Measurements from ENCODE around the gene CNTN2. TPM values are rescaled to one million over a fixed set of nuclear protein-coding genes. Genes with fewer than 3 reads are reported as not detected.

The CNTN2 gene
- total and polyA plus RNA-seq, 2 of the 8 experiments (the other 6 are each of a cell fraction or from before 2014, with no cell fraction given): 1.2 to 3.9 TPM

DNA sequence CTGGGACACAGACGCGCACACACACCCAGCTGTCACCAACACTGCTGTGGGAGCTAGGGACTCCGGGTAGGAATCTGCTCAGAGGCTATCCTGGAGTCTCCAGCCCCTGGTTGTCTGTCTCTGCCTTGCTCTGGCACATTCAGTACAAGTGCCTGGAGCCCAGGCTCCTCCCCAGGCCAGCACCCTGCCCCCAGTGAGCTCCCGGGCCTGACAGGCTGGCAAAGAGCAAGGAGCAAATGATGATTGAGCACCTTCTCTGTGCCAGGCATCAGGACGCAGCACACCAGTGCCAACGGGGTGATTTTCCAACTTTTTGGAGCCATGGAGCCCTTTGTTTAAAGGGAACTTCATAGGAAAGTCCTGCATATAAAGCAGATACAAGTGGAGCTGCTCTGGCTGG lies 6.5 kb downstream of the CNTN2 start:
- Histone ChIP-seq H4K5ac (ENCODE audit: insufficient read length, low read depth, low read length) (no peak overlapping the region), H2BK15ac (ENCODE audit: low read length) (no peak overlapping the region; the same call in 1 of the 2 replicates), H3K18ac (ENCODE audit: extremely low read depth, low read length) (no peak overlapping the region), H3K4me3 (ENCODE audit: extremely low read depth in 1 of 4, insufficient read depth in 2 of 4, low read depth in 3 of 4, low read length in 4 of 4) (no peak overlapping the region), H3K36me3 (ENCODE audit: control insufficient read depth in 2 of 4, insufficient read depth in 4 of 4, low read length in 3 of 4) (no peaks in the 10 kb centered on the region), H4K91ac (replicated peaks; ENCODE audit: insufficient read length, low read length) (no peak overlapping the region), H2AK5ac (ENCODE audit: low read depth, low read length) (no peak overlapping the region), H3K9ac (replicated peaks in 1 of 4; ENCODE audit: extremely low read depth in 1 of 4, low read depth in 3 of 4, low read length in 3 of 4) (no peak overlapping the region), H3K9me3 (ENCODE audit: insufficient read depth in 2 of 2, low read depth in 1 of 2, low read length in 1 of 2) (no peaks in the 10 kb centered on the region), H3K56ac (replicated peaks; ENCODE audit: insufficient read length, low read depth, low read length) (no peak overlapping the region), H4K20me1 (replicated peaks in 1 of 2; ENCODE audit: control insufficient read depth in 1 of 2, insufficient read depth in 2 of 2, low read length in 2 of 2) (peaks cover 2 to 3% of the 10 kb centered on the region in 2 experiments), H3K27me3 (replicated peaks in 1 of 4; ENCODE audit: control insufficient read depth in 3 of 4, extremely low read depth in 1 of 4, insufficient read depth in 3 of 4, low read length in 3 of 4) (peaks cover 0 to 3% (median under 1%) of the 10 kb centered on the region in 4 experiments; a peak in 2 of 7 replicates), H4K8ac (ENCODE audit: extremely low read depth, insufficient read depth, low read length) (no peak overlapping the region), H2AFZ (ENCODE audit: low read length) (no peak overlapping the region), H3K4me2 (ENCODE audit: insufficient read depth in 1 of 2, low read depth in 2 of 2, low read length in 2 of 2) (no peak overlapping the region), H3K14ac (ENCODE audit: insufficient read length) (no peak overlapping the region), H3K4ac (replicated peaks; ENCODE audit: insufficient read length, low read depth, low read length) (no peak overlapping the region), H3K23ac (ENCODE audit: insufficient read length) (no peak overlapping the region), H3K23me2 (ENCODE audit: low read depth, low read length) (no peaks in the 10 kb centered on the region), H2BK5ac (ENCODE audit: low read depth, low read length) (no peak overlapping the region), H3K4me1 (replicated peaks in 1 of 4; ENCODE audit: control insufficient read depth in 3 of 4, insufficient read depth in 4 of 4, low read length in 3 of 4) (peaks cover 4 to 15% (median 8%) of the 10 kb centered on the region in 4 experiments), H3K27ac (ENCODE audit: low read depth, low read length) (no peak overlapping the region), H3K79me1 (ENCODE audit: low read depth, low read length) (no peaks in the 10 kb centered on the region), H2BK120ac (replicated peaks; ENCODE audit: low read depth, low read length) (no peak overlapping the region), H2BK20ac (ENCODE audit: low read length) (no peak overlapping the region), H2BK12ac (ENCODE audit: low read depth, low read length) (no peak overlapping the region), H3K79me2 (ENCODE audit: control insufficient read depth in 1 of 2, insufficient read depth in 2 of 2, low read length in 2 of 2) (no peaks in the 10 kb centered on the region)
- no peak for DNase-seq (ENCODE audit: low read depth in 1 of 2, low spot score in 2 of 2)
- ChIA-PET CTCF (ENCODE audit: partially characterized antibody) (interaction anchor here (1.0 to 38.9 kb wide), 7 partner anchors 10 to 62 kb away, joined by 3 to 1336 read pairs (median 4); no protein-coding TSS in a partner anchor), POLR2A (ENCODE audit: partially characterized antibody) (no interaction called here)
- no peak for FAIRE-seq
- 79% methylated on average over 6 of the region's 6 CpGs; no CpG with 5 or more reads in 1 of the 2 experiments for WGBS, 2 experiments (ENCODE audit: extremely low coverage in 1 of 2, insufficient coverage in 1 of 2, insufficient read length in 1 of 2, insufficient replicate concordance in 2 of 2, low coverage in 1 of 2, low lambda C conversion rate in 2 of 2, missing lambda C conversion rate in 1 of 2)
- TF ChIP-seq PHF8 (conservative IDR thresholded peaks at IDR 0.05; ENCODE audit: low read depth, low read length) (no peak), NRF1 (IDR thresholded peaks at IDR 0.05; ENCODE audit: low read depth, low read length) (no peak), SIX5 (IDR thresholded peaks at IDR 0.05; ENCODE audit: low read depth, low read length) (no peak), RXRA (IDR thresholded peaks at IDR 0.05; ENCODE audit: insufficient read depth, low read depth, low read length) (no peak), ZNF274 (IDR thresholded peaks at IDR 0.05; ENCODE audit: borderline replicate concordance, extremely low read depth, low read length) (no peak)
- TF ChIP-seq, protein P1, sequence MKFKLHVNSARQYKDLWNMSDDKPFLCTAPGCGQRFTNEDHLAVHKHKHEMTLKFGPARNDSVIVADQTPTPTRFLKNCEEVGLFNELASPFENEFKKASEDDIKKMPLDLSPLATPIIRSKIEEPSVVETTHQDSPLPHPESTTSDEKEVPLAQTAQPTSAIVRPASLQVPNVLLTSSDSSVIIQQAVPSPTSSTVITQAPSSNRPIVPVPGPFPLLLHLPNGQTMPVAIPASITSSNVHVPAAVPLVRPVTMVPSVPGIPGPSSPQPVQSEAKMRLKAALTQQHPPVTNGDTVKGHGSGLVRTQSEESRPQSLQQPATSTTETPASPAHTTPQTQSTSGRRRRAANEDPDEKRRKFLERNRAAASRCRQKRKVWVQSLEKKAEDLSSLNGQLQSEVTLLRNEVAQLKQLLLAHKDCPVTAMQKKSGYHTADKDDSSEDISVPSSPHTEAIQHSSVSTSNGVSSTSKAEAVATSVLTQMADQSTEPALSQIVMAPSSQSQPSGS (IDR thresholded peaks at IDR 0.05; ENCODE audit: low read length): no peak

Measured in H1 (cell line).